IPS DF 6.9 (cell line): ENCODE measurements around the gene ILKAP.

Experiments used
- DNase-seq: peaks from one replicate; pipeline ENCODE4 v3.0.0-alpha.2; 2013; ENCODE audit warnings: low read depth, low spot score
- H3K27ac ChIP-seq: one replicate; pipeline ENCODE4 v1.5.1; 2013; ENCODE audit warnings: low read length, control low read depth
- H3K27me3 ChIP-seq: 2 replicates; pipeline ENCODE4 v1.6.1; 2013; ENCODE audit warnings: mild to moderate bottlenecking, low read length; ENCODE audit not compliant: control insufficient read depth, insufficient read depth
- H3K36me3 ChIP-seq: 2 replicates; pipeline ENCODE4 v1.6.1; 2013; ENCODE audit warnings: low read length; ENCODE audit not compliant: control insufficient read depth, insufficient read depth
- H3K4me1 ChIP-seq: 2 replicates; pipeline ENCODE4 v1.6.1; 2013; ENCODE audit warnings: low read length; ENCODE audit not compliant: control insufficient read depth, insufficient read depth
- H3K4me3 ChIP-seq: 2 replicates; pipeline ENCODE4 v1.5.1; 2013; ENCODE audit warnings: mild to moderate bottlenecking, low read length
- H3K9me3 ChIP-seq: 2 replicates; pipeline ENCODE4 v1.6.1; 2013; ENCODE audit warnings: low read length, inconsistent platforms; ENCODE audit not compliant: control insufficient read depth, insufficient read depth
- WGBS: extraction: QIAGEN DNeasy Blood & Tissue Kit; methylation state at CpG from one replicate; pipeline ENCODE4 v1.1.7; 2013; ENCODE audit warnings: mixed read lengths, missing lambda C conversion rate; ENCODE audit not compliant: insufficient read length, insufficient coverage; 5-methylcytosine and 5-hydroxymethylcytosine counted together

ILKAP gene

DNA sequence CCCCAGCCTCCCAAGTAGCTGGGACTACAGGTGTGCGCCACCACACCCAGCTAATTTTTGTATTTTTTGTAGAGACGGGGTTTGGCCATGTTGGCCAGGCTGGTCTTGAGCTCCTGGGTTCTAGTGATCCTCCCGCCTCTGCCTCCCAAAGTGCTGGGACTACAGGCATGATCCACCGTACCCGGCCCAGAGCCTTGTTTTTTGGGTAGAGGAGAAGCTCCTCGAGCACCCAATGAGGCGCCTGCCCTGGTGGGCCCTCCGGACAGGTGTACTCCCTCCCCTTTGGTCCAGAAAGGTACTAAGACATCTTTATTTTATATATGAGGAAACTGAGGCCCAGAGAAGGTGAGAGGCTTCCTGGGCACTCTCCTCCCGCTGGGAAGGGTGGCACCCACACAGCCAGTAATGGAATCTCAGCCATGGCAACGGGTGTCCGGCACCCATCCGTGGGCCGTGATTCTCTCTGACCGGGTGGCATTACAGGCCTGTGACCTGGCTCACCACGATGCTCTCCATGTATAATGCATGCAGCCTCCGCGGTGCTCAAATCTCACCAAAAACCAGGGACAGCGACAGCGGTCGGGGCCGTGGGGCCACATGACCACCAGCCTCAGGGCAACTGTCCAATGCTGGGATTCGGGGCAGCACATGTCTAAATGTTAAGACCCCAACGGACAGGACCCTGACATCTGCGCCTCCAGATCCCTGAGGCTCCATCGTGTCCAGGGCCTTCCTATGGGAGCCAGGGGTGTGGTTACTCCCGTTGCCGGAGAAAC, 81.8 kb downstream of the ILKAP start:
- no peak for DNase-seq
- H3K4me3 ChIP-seq: no peak overlapping the region
- H3K9me3 ChIP-seq: no peaks in the 10 kb centered on the region
- H3K4me1 ChIP-seq: 0 out of 2 replicates have a peak, but pooled peaks cover 3% of the 10 kb centered on the region
- no peaks in the 10 kb centered on the region for H3K27me3 ChIP-seq
- no peak overlapping the region for H3K27ac ChIP-seq
- WGBS: no CpG with 5 or more reads among the region's 27 CpGs
- H3K36me3 ChIP-seq: no peaks in the 10 kb centered on the region; the same call in 1 of the 2 replicates

DNA sequence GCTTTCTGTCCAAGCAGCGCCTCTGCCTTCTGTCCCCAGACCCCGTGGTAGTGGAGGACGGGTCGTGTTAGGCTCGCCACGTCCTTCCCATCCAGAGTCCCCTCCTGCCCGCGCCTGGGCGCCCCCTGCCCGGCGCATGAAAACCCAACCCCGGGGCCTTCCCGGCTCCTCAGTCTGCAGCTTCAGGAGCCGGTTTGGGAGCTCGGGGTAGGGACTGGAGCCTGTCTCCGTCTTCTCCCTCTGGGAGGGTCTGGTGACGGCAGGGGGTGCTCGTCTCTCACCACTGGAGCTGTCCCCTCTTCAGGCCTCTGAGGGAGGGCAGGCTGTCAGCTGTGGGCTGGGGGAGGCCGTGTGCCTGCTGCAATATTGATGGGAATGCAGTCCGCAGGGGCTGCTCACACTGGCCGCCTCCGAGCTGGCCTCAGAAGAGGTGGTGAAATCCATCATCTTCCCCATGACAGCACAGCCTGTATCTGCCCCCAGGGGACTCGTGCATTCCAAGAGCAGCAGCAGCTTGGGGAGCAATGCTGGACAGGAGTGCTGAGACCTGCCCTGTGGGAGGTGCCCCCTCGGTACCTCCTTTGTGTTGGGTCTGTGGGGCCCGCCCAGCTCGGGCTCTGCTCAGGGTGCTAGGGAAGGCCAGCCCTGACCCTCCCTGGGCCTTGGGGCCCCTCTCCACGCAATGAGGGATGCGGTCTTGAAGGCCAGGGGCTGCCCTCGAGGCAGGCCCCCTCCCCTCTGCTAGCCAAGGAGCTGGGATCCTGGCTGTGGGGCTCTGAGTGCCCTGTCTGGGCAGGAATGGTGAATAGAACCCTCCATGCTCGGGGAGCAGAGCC, 82.8 kb downstream of the ILKAP start:
- Histone ChIP-seq H3K27ac (no peak overlapping the region), H3K9me3 (no peaks in the 10 kb centered on the region), H3K36me3 (no peaks in the 10 kb centered on the region; the same call in 1 of the 2 replicates), H3K4me1 (0 out of 2 replicates have a peak, but pooled peaks cover 3% of the 10 kb centered on the region), H3K4me3 (no peak overlapping the region), H3K27me3 (no peaks in the 10 kb centered on the region)
- no CpG with 5 or more reads among the region's 30 CpGs for WGBS
- DNase-seq: no peak
